Right lobe of liver (tissue), 6 donors: ENCODE data around the gene EGFL8. TPM values are rescaled to one million over a fixed set of nuclear protein-coding genes. Genes with fewer than 3 reads are reported as not detected.
A peak's percentile ranks its signal among the peaks of the same experiment; 100 is the strongest.
"Not testable (repeated sequence)": the region's sequence is repeated elsewhere in the genome, so short reads cannot be mapped to it uniquely, and the experiment has no call there.

ENCODE experiments used
- ATAC-seq, 4 donors: fragments of 200-7000 bp; cut with Tn5 transposase; one replicate each; pipeline ENCODE4 v1.9.1; 2020; ENCODE audit warnings: mild to moderate bottlenecking in 4 of 4, moderate library complexity in 4 of 4
- DNase-seq, 3 donors: peaks; one replicate each; pipeline ENCODE4 v3.0.0-alpha.2; 2020
- H3K27ac ChIP-seq, 3 donors: fragments of 200-600 bp; one replicate each; pipeline ENCODE4 v1.8.0; 2022
- H3K27me3 ChIP-seq, 2 donors: fragments of 200-600 bp; one replicate each; pipeline ENCODE4 v1.8.0; 2022
- H3K36me3 ChIP-seq, 4 donors: fragments of 200-600 bp; sonication (generic) in 1 of 4; one replicate each; pipeline versions ENCODE4 v1.5.1 to v1.8.0; 2017 to 2022; ENCODE audit warnings: control low read depth in 1 of 4
- H3K4me1 ChIP-seq, 4 donors: fragments of 200-600 bp; sonication (generic) in 1 of 4; one replicate each; pipeline versions ENCODE4 v1.5.1 to v1.8.0; 2017 to 2022; ENCODE audit warnings: control low read depth in 1 of 4
- H3K4me3 ChIP-seq, 3 donors: fragments of 200-600 bp; one replicate each; pipeline ENCODE4 v1.8.0; 2022
- H3K9me3 ChIP-seq, 4 donors: fragments of 200-600 bp; sonication (generic) in 1 of 4; one replicate each; pipeline versions ENCODE4 v1.5.1 to v1.8.0; 2017 to 2022; ENCODE audit warnings: control low read depth in 1 of 4
- CTCF ChIP-seq, 4 donors: fragments of 200-600 bp in 3 of 4; fragments of 450-650 bp in 1 of 4; IDR thresholded peaks; one replicate each; pipeline versions ENCODE4 v1.5.1 to v1.8.0; 2016 to 2022; ENCODE audit warnings: antibody characterized with exemption in 4 of 4, mild to moderate bottlenecking in 2 of 4
- POLR2A ChIP-seq: fragments of 450-650 bp; IDR thresholded peaks from one replicate; pipeline ENCODE4 v1.6.1; 2017; ENCODE audit warnings: antibody characterized with exemption, mild to moderate bottlenecking
- WGBS: methylation state at CpG from one replicate; pipeline ENCODE4 v1.1.6; 2018; ENCODE audit warnings: low coverage, low lambda C conversion rate; ENCODE audit not compliant: insufficient coverage; ENCODE audit errors: missing lambda C conversion rate; 5-methylcytosine and 5-hydroxymethylcytosine counted together
- intact Hi-C, 2 donors: fragments of 100-400 bp; cut with DNase I; formaldehyde crosslinking; loops; one replicate each; pipeline versions ENCODE4 v1.11.2 to v1.14.1; 2022
- total RNA-seq, 6 experiments: library from RNA; depleted of rRNA in 2 of 6; stranded (reverse); fragments of >200 nt in 2 of 6; fragmentation: NEBNext Ultra II Directional in 3 of 6; extraction: Animal tissue kit (Norgen Biotek cat#: 25700) in 3 of 6; gene quantifications; one replicate each; pipeline versions ENCODE4 v1.1.0 to v1.2.4, GENCODE V29; 2016 to 2023
- donor health status: DM: no; HTN: yes; CAD: no.
- donor health status: DM: no; HTN: no; CAD: no.
- donor health status: DM: no; HTN: no; CAD: no.
- donor health status: DM: no; HTN: yes; CAD: no.
- donor health status: DM: no; HTN: yes; CAD: no.

The EGFL8 gene
- total RNA-seq, 6 experiments from 2014 or later, result 1.4 to 6.0 (median 4.2) TPM

- WGBS, result 77% methylated on average over 8 of the region's 15 CpGs
- Histone ChIP-seq H3K27ac (peak overlapping the region in 1 of 3 donors; percentile 33), H3K4me1 (peaks cover 0 to 10% (median 0%) of the 10 kb centered on the region in 4 donors), H3K9me3 (no peaks in the 10 kb centered on the region), H3K27me3 (no peaks in the 10 kb centered on the region), H3K4me3 (no peak overlapping the region), H3K36me3 (peaks cover 0 to 7% (median 0%) of the 10 kb centered on the region in 4 donors)
- intact Hi-C loops, result no loop called here
- TF ChIP-seq POLR2A (no peak), CTCF (IDR thresholded peaks at IDR 0.05) (no peak)
- ATAC-seq, result no peak
- DNase-seq, result no peak
Measured at GRCh38 chr6:32183483-32184083, 19.2 kb downstream of the EGFL8 start.

DNA sequence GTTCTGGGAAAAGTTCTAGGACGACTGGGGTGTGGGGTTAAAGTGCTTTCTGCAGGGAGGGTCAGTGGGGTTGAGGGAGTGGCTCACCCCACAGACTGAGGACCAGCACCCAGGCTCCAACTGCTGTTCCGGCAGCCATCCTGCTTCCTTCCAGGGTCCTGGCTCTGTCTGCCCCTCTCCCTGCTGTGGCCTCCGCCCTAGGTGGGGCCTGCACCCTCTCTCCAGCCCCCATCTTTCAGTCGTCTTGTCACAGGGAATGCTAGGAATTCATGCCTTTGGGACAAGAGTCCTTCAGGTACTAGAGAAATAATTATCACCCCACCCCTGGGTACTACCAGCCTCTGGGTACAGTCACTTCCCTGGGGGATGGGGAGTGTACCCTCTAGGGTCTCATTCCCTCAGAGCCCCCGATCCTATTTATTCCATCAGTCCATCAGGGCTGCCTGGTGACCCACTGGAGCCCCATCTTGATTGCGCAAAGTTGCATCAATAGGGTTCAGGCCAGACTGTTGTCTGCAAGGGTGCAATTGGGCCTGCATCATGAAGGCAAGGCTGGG lies 19.8 kb downstream of the EGFL8 start, which contains the start of gene AGER:
TSS of gene AGER (minus strand) at position 170 of the 557 bp plus-strand sequence. CDS start at position 139, 31 bp downstream.
- DNase-seq, result no peak
- Histone ChIP-seq H3K4me3 (no peak within 1 kb of the TSS), H3K27me3 (no peaks in the 10 kb centered on the region), H3K9me3 (no peaks in the 10 kb centered on the region), H3K4me1 (peaks cover 0 to 5% (median 0%) of the 10 kb centered on the region in 4 donors), H3K27ac (peak within 1 kb of the TSS in 1 of 3 donors; percentile 33), H3K36me3 (peaks cover 0 to 7% (median 0%) of the 10 kb centered on the region in 4 donors)
- intact Hi-C loops, result no loop called here
- no peak for ATAC-seq
- TF ChIP-seq POLR2A, result no peak
- TF ChIP-seq CTCF (IDR thresholded peaks at IDR 0.05), result no peak
- WGBS, result 57% methylated on average over 2 of the region's 6 CpGs

DNA sequence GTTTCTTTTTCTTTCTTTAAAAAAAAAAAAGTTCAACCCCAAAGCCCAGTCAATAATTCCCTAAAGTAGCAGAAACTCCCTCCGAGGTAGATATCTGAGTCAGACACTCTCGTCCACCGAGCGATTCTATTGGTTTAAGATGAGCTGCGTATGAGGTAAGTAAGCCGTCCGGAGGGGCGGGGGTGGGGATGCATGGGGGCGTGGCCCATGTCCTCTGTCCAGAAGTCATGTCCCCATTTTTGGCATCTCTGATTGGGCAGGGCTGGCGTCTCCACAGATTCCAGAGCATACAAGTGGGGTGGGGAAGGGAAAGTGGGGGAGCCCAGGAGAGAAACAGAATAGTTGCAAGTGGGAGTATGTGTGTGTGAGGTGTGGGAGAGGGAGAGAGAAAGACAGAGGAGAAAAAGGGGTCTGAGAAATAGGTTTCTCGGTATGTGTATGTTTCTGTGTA lies 21.3 kb downstream of the EGFL8 start:
- H3K9me3 ChIP-seq, result not testable (repeated sequence)
- 29% methylated on average over 10 of the region's 11 CpGs for WGBS

DNA sequence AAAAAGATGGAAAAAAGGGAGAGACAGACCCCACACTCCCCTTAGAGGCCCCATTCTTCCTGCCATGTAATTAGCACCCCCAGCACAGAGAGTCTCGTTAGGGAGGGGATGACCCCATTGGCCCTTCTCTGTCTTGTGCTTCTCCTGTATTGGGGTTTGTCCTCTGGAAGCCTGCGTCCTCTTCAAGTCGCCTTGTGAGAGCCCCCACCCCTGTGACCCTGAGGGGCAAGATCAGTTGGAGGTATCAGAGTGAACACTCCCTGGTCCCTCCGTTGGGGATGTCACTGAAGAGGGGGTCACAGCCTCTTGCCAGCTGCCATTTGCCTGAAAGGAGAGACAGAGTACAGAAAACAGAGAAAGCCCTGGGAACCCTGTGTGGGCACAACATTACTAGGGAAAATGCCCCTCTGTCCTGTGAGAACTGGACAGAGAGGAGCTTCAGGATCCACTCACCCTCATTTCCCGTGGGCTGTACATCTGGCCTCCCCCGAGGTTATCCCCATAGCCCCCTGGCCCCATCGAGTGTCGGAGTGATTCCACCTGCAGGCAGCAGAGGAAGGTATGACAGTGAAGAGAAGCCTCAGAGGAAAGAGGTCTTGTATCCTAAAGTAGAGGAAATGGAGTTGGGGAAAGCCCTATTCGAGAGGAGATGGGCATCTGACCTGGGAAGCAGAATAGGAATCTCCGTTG lies 21.9 kb downstream of the EGFL8 start:
- H3K4me3 ChIP-seq, H3K27me3 ChIP-seq, H3K36me3 ChIP-seq, intact Hi-C loops, H3K4me1 ChIP-seq, ATAC-seq, H3K9me3 ChIP-seq, DNase-seq: not testable (repeated sequence)
- H3K27ac ChIP-seq, result peak overlapping the region in 1 of 3 donors; percentile 28
- 63% methylated on average over 7 of the region's 10 CpGs for WGBS

More for the DNA sequence above, 21.3 kb downstream of the EGFL8 start:
- H3K4me1 ChIP-seq, H3K36me3 ChIP-seq, H3K27me3 ChIP-seq, intact Hi-C loops, H3K4me3 ChIP-seq: not testable (repeated sequence)
- H3K27ac ChIP-seq, result peak overlapping the region in 1 of 3 donors; percentile 28
- DNase-seq (peak in 2 of 3 donors; percentile 75), ATAC-seq (peak; percentile 30 to 63 (median 50))

GRCh38 chr6:32187009-32187709 lies 22.8 kb downstream of the EGFL8 start:
- peaks cover 0 to 3% (median 0%) of the 10 kb centered on the region in 4 donors for H3K36me3 ChIP-seq
- ATAC-seq, result no peak
- intact Hi-C loops, result no loop called here
- no peak overlapping the region for H3K27ac ChIP-seq
- 49% methylated on average over 6 of the region's 12 CpGs for WGBS
- no peak for DNase-seq
- no peaks in the 10 kb centered on the region for H3K9me3 ChIP-seq
- H3K4me1 ChIP-seq, result peaks cover 0 to 6% (median 2%) of the 10 kb centered on the region in 4 donors
- H3K4me3 ChIP-seq, result no peak overlapping the region
- no peaks in the 10 kb centered on the region for H3K27me3 ChIP-seq
- TF ChIP-seq POLR2A, result no peak
- no peak for TF ChIP-seq CTCF (IDR thresholded peaks at IDR 0.05)

DNA sequence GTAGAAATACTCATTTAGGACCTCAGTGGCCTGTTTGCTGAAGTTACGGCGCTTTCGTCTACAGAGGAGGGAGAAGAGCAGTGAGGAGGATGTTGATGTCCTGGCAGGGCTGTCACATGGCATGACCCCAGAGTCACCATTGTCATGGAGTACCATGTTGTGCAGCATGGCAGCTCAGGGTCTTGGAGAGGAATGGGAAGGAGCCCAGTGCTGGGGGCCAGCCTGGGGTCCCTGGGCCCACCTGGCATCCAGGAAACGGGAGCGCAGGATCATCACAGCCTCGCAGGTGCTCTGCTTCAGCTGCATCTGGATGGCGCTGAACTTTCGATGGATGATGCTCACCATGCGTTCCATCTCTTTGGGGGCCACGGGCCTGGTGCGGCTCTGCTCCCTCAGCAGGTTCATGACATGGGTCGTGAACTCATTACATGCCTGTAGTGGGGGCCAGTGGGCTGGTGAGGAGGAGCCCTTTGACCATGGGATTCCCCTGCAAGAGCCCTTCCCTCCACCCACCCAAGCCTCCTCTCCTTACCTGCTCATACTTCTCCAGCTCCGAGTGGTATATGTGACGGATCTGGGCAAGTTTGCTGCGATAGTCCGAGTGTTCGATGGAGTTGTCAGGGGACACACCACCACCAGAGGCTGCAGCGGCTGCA lies 23.5 kb downstream of the EGFL8 start:
- H3K9me3 ChIP-seq, intact Hi-C loops, H3K4me1 ChIP-seq, DNase-seq, H3K4me3 ChIP-seq, ATAC-seq, H3K27me3 ChIP-seq, H3K36me3 ChIP-seq, H3K27ac ChIP-seq: not testable (repeated sequence)
- WGBS, result 82% methylated on average over 7 of the region's 18 CpGs
